Measurements from ENCODE around the gene SERPINA1. TPM values are rescaled to one million over a fixed set of nuclear protein-coding genes. Genes with fewer than 3 reads are reported as not detected.

Gene SERPINA1
- total and polyA plus RNA-seq, 2 of the 13 experiments (the other 11 are each of a cell fraction or from before 2014, with no cell fraction given), result 3,266 to 11,015 TPM

- no peak for TF ChIP-seq ZNF564 (CRISPR knock-in tag; IDR thresholded peaks at IDR 0.05)
- TF ChIP-seq ATF6 (CRISPR knock-in tag; conservative IDR thresholded peaks at IDR 0.05), result no peak
- TF ChIP-seq FOXM1 (CRISPR knock-in tag; IDR thresholded peaks at IDR 0.05), result no peak
- TF ChIP-seq SOX5 (CRISPR knock-in tag; IDR thresholded peaks at IDR 0.05; ENCODE audit: borderline replicate concordance), result no peak
- no peak for TF ChIP-seq ZNF432 (CRISPR knock-in tag; IDR thresholded peaks at IDR 0.05; ENCODE audit: borderline replicate concordance)
- no peak for TF ChIP-seq ZNF550 (CRISPR knock-in tag; IDR thresholded peaks at IDR 0.05; ENCODE audit: borderline replicate concordance)
- no peak for TF ChIP-seq MIER2 (CRISPR knock-in tag; IDR thresholded peaks at IDR 0.05)
- 0 out of 2 replicates have a peak, but pooled peaks have one; percentile 39 for TF ChIP-seq CC2D1A (CRISPR knock-in tag; IDR thresholded peaks at IDR 0.05)
- TF ChIP-seq TBL1XR1 (IDR thresholded peaks at IDR 0.05; ENCODE audit: borderline replicate concordance, low read length, partially characterized antibody), result no peak
- TF ChIP-seq ZNF20 (CRISPR knock-in tag; IDR thresholded peaks at IDR 0.05), result no peak
- TF ChIP-seq ZNF17 (CRISPR knock-in tag; IDR thresholded peaks at IDR 0.05), result no peak
- no peak for TF ChIP-seq ZNF205 (CRISPR knock-in tag; IDR thresholded peaks at IDR 0.05)
- no peak for TF ChIP-seq RFX3 (CRISPR knock-in tag; IDR thresholded peaks at IDR 0.05)
- no peak for TF ChIP-seq TBP (CRISPR knock-in tag; IDR thresholded peaks at IDR 0.05)
- TF ChIP-seq MED13 (CRISPR knock-in tag; IDR thresholded peaks at IDR 0.05), result no peak
- TF ChIP-seq PAF1 (CRISPR knock-in tag; IDR thresholded peaks at IDR 0.05), result peak; percentile 32; the same call in 1 of the 2 replicates
- TF ChIP-seq ZMAT5 (CRISPR knock-in tag; IDR thresholded peaks at IDR 0.05; ENCODE audit: borderline replicate concordance, low read depth), result no peak
- 0 out of 2 replicates have a peak, but pooled peaks have one; percentile 1 for TF ChIP-seq TOPORS (CRISPR knock-in tag; IDR thresholded peaks at IDR 0.05)
- TF ChIP-seq ATAD3A (CRISPR knock-in tag; IDR thresholded peaks at IDR 0.05), result no peak
- no peak for TF ChIP-seq ZSCAN12 (CRISPR knock-in tag; IDR thresholded peaks at IDR 0.05)
- no peak for TF ChIP-seq FOXO4 (CRISPR knock-in tag; conservative IDR thresholded peaks at IDR 0.05)
- no peak for TF ChIP-seq ZZZ3 (CRISPR knock-in tag; IDR thresholded peaks at IDR 0.05; ENCODE audit: borderline replicate concordance)
- no peak for TF ChIP-seq ZFP1 (CRISPR knock-in tag; IDR thresholded peaks at IDR 0.05)
- TF ChIP-seq BCL3 (CRISPR knock-in tag; IDR thresholded peaks at IDR 0.05), result no peak
- no peak for TF ChIP-seq KDM3A (CRISPR knock-in tag; IDR thresholded peaks at IDR 0.05; ENCODE audit: low read depth)
- no peak for TF ChIP-seq ZNF143 (CRISPR knock-in tag; IDR thresholded peaks at IDR 0.05)
Observed at GRCh38 chr14:94388027-94388383, 397 bp downstream of the SERPINA1 start (continued).
